Stimulated activated CD8-positive, alpha-beta memory T cell treated with anti-CD3 and anti-CD28 coated beads, Interleukin-2, amount 100 ng/mL, for 1 hour (primary cell): ENCODE results near the gene SMCO2.

ENCODE experiments used
- DNase-seq, 2 donors: peaks; one replicate each; pipeline ENCODE4 v3.0.0-alpha.2; 2020; ENCODE audit warnings: low read depth in 2 of 2

Gene SMCO2

DNA sequence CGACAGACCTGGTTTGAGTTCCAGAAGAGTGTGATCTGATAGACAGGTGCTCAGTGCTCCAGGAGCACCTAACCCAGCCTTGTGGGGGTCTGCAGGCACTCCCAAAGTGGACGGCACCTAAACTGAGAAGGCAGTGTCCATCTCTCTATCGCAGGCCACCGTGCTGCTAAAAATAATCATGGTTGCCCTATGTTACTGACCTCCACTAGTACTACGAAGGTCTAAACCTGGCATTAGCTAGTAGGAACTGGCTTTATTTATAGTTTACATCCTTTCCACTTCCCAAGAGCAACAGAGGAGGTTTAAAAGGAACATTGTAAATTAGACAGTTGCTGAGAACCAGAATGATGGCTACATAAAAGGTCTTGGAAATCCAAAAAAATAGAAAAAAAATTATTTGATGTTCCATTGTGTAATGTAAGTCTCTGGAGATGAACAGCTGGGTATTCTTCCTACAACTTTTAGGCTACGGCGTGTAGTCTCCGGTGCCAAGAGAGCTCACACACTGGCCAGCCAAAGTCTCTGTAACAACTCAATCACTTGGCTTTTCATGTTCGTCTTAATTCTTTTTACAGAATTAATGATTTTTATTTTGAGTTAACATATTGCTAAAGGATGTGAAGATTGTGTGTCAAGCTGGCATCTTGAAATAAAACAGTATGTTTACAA is 104.8 kb downstream of the SMCO2 start:
- DNase-seq, result no peak
